GM23338 (cell line): ENCODE results near the gene CCDC177.

Experiments used
- POLR2AphosphoS5 ChIP-seq: IDR thresholded peaks from 2 replicates; pipeline ENCODE4 v1.6.1; 2016; ENCODE audit warnings: antibody characterized with exemption, low read depth
- REST ChIP-seq: IDR thresholded peaks from one replicate; pipeline ENCODE4 v1.6.1; 2018; ENCODE audit warnings: antibody characterized with exemption; ENCODE audit not compliant: unreplicated experiment
- TF ChIP-seq, protein P1 (sequence below), 2 experiments: fragments of 200-600 bp in 1 of 2; sonication (generic) in 1 of 2; conservative IDR thresholded peaks; 2 replicates each; pipeline versions ENCODE4 v1.5.1 to v1.6.1; 2016 to 2017; ENCODE audit warnings: antibody characterized with exemption in 2 of 2, low read depth in 2 of 2, mild to moderate bottlenecking in 2 of 2, moderate library complexity in 1 of 2

- TF ChIP-seq, protein P1, sequence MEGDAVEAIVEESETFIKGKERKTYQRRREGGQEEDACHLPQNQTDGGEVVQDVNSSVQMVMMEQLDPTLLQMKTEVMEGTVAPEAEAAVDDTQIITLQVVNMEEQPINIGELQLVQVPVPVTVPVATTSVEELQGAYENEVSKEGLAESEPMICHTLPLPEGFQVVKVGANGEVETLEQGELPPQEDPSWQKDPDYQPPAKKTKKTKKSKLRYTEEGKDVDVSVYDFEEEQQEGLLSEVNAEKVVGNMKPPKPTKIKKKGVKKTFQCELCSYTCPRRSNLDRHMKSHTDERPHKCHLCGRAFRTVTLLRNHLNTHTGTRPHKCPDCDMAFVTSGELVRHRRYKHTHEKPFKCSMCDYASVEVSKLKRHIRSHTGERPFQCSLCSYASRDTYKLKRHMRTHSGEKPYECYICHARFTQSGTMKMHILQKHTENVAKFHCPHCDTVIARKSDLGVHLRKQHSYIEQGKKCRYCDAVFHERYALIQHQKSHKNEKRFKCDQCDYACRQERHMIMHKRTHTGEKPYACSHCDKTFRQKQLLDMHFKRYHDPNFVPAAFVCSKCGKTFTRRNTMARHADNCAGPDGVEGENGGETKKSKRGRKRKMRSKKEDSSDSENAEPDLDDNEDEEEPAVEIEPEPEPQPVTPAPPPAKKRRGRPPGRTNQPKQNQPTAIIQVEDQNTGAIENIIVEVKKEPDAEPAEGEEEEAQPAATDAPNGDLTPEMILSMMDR (conservative IDR thresholded peaks at IDR 0.05; ENCODE audit: low read depth in 2 of 2) = no peak
- TF ChIP-seq REST (no peak), POLR2AphosphoS5 (no peak)
Observed at GRCh38 chr14:69561893-69562292, 12.8 kb downstream of the CCDC177 start.
